Endothelial cell of umbilical vein (primary cell): ENCODE measurements around the gene CEP95.

ENCODE experiments used
- CTCF ChIP-seq, 2 donors: IDR thresholded peaks; 1 replicate in 1 of 2; 2 replicates in 1 of 2; pipeline ENCODE4 v1.5.1; 2011; ENCODE audit warnings: low read length in 2 of 2, mild to moderate bottlenecking in 2 of 2, moderate library complexity in 2 of 2, control low read depth in 1 of 2, inconsistent platforms in 1 of 2, low read depth in 1 of 2; ENCODE audit not compliant: insufficient read depth in 1 of 2; ENCODE audit errors: extremely low read depth in 1 of 2
- EZH2 ChIP-seq: IDR thresholded peaks from 2 replicates; pipeline ENCODE4 v1.6.1; 2012; ENCODE audit warnings: borderline replicate concordance, low read depth, mild to moderate bottlenecking, moderate library complexity, low read length, inconsistent platforms; ENCODE audit not compliant: severe bottlenecking
- FOS ChIP-seq: IDR thresholded peaks from 2 replicates; pipeline ENCODE4 v1.6.1; 2011; ENCODE audit warnings: mild to moderate bottlenecking, low read length, moderate library complexity, borderline replicate concordance; ENCODE audit not compliant: insufficient read depth
- GATA2 ChIP-seq: IDR thresholded peaks from 2 replicates; pipeline ENCODE4 v1.7.0; 2011; ENCODE audit warnings: low read depth, mild to moderate bottlenecking, moderate library complexity, mixed read lengths, low read length; ENCODE audit not compliant: insufficient read length, insufficient read depth
- MAX ChIP-seq: IDR thresholded peaks from 2 replicates; pipeline ENCODE4 v1.6.1; 2011; ENCODE audit not compliant: insufficient read depth, insufficient read length
- POLR2A ChIP-seq: IDR thresholded peaks from 2 replicates; pipeline ENCODE4 v1.6.1; 2012; ENCODE audit warnings: low read depth, mild to moderate bottlenecking, control low read depth, low read length
- POLR2AphosphoS5 ChIP-seq: IDR thresholded peaks from 2 replicates; pipeline ENCODE4 v1.6.1; 2012; ENCODE audit warnings: low read depth, mild to moderate bottlenecking, control low read depth, low read length, moderate library complexity; ENCODE audit not compliant: insufficient read depth

GRCh38 chr17:64565563-64565962 lies 58.8 kb downstream of the CEP95 start:
- TF ChIP-seq CTCF (IDR thresholded peaks at IDR 0.05; ENCODE audit: extremely low read depth in 1 of 2, insufficient read depth in 1 of 2, low read depth in 1 of 2, low read length in 2 of 2) (no peak), GATA2 (no peak), FOS (no peak), POLR2AphosphoS5 (no peak), EZH2 (no peak), MAX (no peak), POLR2A (no peak)
